ENCODE data around the gene STX1A. TPM values are rescaled to one million over a fixed set of nuclear protein-coding genes. Genes with fewer than 3 reads are reported as not detected.

The STX1A gene
- total and polyA plus RNA-seq, 2 donors from 2014 or later, result 2.2 to 7.4 TPM

DNA sequence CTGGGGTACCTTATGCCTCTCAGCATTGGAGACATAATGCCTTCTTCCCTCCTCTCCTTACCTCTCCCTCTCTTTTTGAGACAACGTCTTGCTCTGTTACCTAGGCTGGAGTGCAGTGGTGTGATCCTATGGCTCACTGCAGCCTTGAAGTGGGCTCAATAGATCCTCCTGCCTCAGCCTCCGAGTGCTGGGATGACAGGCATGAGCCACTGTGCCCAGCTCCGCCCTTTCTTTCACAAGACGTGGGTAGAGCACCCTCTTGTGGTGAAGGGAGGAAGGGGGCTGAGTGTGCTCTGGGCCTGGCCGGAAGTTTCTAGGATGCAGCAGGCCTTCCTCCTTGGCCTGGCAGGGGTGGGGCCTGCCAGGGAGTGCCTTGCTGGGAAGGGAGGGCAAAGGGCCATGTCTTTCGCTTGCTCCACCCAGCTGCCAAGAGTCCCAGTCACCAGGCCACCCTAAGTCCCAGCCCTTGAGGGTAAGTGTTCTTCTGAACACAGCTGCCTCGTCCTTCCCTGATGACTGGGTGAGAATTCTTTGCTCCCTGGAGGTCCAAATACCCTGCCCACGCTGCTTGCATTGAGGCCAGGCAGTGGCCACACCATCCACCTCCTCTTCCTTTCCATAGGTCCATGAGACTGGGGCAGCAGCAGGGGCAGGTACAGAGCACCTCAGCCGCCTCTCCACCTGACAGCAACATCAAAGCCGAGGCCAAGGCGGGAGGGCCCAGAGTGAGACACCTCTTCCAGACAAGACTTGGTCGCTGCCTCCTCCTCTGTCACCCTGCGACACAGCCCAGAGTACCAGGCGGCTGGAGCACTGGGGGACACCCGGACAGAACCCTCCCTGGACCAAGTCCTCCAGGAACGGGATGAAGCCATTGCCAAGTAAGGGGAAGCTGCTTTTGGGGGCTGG lies 15.4 kb upstream of the STX1A start:
- no peaks in the 10 kb centered on the region for H3K27me3 ChIP-seq (ENCODE audit: control insufficient read depth, insufficient read depth, low read length)
- DNase-seq (peak; percentile 55 to 90 (median 68)), FAIRE-seq (no peak)
- no peak overlapping the region for H3K9ac ChIP-seq (ENCODE audit: low read length in 3 of 3)
- TF ChIP-seq, protein P1, sequence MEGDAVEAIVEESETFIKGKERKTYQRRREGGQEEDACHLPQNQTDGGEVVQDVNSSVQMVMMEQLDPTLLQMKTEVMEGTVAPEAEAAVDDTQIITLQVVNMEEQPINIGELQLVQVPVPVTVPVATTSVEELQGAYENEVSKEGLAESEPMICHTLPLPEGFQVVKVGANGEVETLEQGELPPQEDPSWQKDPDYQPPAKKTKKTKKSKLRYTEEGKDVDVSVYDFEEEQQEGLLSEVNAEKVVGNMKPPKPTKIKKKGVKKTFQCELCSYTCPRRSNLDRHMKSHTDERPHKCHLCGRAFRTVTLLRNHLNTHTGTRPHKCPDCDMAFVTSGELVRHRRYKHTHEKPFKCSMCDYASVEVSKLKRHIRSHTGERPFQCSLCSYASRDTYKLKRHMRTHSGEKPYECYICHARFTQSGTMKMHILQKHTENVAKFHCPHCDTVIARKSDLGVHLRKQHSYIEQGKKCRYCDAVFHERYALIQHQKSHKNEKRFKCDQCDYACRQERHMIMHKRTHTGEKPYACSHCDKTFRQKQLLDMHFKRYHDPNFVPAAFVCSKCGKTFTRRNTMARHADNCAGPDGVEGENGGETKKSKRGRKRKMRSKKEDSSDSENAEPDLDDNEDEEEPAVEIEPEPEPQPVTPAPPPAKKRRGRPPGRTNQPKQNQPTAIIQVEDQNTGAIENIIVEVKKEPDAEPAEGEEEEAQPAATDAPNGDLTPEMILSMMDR (IDR thresholded peaks at IDR 0.05; ENCODE audit: borderline replicate concordance, extremely low read depth, insufficient read depth), result peak; percentile 76
- H3K4me3 ChIP-seq (ENCODE audit: low read length in 3 of 3), result peak overlapping the region in 1 of 3 donors; percentile 10
- no peaks in the 10 kb centered on the region for H3K9me3 ChIP-seq (ENCODE audit: control insufficient read depth in 2 of 3, insufficient read depth in 1 of 3, low read length in 3 of 3)
- H3K4me1 ChIP-seq (ENCODE audit: control insufficient read depth in 2 of 3, insufficient read depth in 2 of 3, low read depth in 1 of 3, low read length in 3 of 3), result peaks cover 0 to 12% (median 0%) of the 10 kb centered on the region in 3 donors
- intact Hi-C loops (cut with DNase I), result no loop called here
- peaks cover 0 to 6% (median 5%) of the 10 kb centered on the region in 3 donors for H3K36me3 ChIP-seq (ENCODE audit: control insufficient read depth in 2 of 3, insufficient read depth in 3 of 3, low read length in 3 of 3)
- peak overlapping the region; percentile 60 to 79 for H3K27ac ChIP-seq (ENCODE audit: low read depth in 2 of 2, low read length in 2 of 2)

GRCh38 chr7:73732397-73732796 lies 12.9 kb upstream of the STX1A start:
- intact Hi-C loops (cut with DNase I), result no loop called here
- H3K9me3 ChIP-seq (ENCODE audit: control insufficient read depth in 2 of 3, insufficient read depth in 1 of 3, low read length in 3 of 3), result no peaks in the 10 kb centered on the region
- TF ChIP-seq, protein P1 (IDR thresholded peaks at IDR 0.05; ENCODE audit: borderline replicate concordance, extremely low read depth, insufficient read depth), result no peak
- H3K27me3 ChIP-seq (ENCODE audit: control insufficient read depth, insufficient read depth, low read length), result no peaks in the 10 kb centered on the region
- H3K4me3 ChIP-seq (ENCODE audit: low read length in 3 of 3), result no peak overlapping the region
- H3K4me1 ChIP-seq (ENCODE audit: control insufficient read depth in 2 of 3, insufficient read depth in 2 of 3, low read depth in 1 of 3, low read length in 3 of 3), result peaks cover 0 to 7% (median 0%) of the 10 kb centered on the region in 3 donors
- H3K9ac ChIP-seq (ENCODE audit: low read length in 3 of 3), result no peak overlapping the region
- no peak overlapping the region for H3K27ac ChIP-seq (ENCODE audit: low read depth in 2 of 2, low read length in 2 of 2)
- H3K36me3 ChIP-seq (ENCODE audit: control insufficient read depth in 2 of 3, insufficient read depth in 3 of 3, low read length in 3 of 3), result peaks cover 0 to 5% (median 3%) of the 10 kb centered on the region in 3 donors
- FAIRE-seq, result no peak
- DNase-seq, result no peak

DNA sequence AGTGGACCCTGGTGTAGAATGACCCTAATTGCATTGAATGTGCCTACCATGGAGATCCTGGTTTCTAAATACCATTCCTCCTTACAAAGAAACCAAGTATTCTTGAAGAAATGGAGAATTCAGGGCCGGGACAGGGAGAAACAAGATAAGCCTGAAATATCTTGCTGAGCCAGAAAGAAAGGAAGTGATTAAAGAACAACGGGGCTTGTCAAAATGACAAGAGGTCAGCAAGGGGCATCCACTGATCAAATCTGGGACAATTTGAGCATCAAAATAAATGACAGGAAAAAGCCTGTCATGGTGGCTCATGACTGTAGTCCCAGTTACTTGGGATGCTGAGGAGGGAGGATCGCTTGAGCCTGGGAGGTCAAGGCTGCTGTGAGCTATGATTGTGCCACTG lies 11.0 kb upstream of the STX1A start:
- FAIRE-seq, result no peak
- H3K27ac ChIP-seq (ENCODE audit: low read depth in 2 of 2, low read length in 2 of 2), result no peak overlapping the region
- H3K27me3 ChIP-seq (ENCODE audit: control insufficient read depth, insufficient read depth, low read length), result no peaks in the 10 kb centered on the region
- TF ChIP-seq, protein P1 (IDR thresholded peaks at IDR 0.05; ENCODE audit: borderline replicate concordance, extremely low read depth, insufficient read depth), result no peak
- intact Hi-C loops (cut with DNase I), result no loop called here
- H3K36me3 ChIP-seq (ENCODE audit: control insufficient read depth in 2 of 3, insufficient read depth in 3 of 3, low read length in 3 of 3), result no peaks in the 10 kb centered on the region
- no peak overlapping the region for H3K4me3 ChIP-seq (ENCODE audit: low read length in 3 of 3)
- H3K9ac ChIP-seq (ENCODE audit: low read length in 3 of 3), result no peak overlapping the region
- H3K4me1 ChIP-seq (ENCODE audit: control insufficient read depth in 2 of 3, insufficient read depth in 2 of 3, low read depth in 1 of 3, low read length in 3 of 3), result peaks cover 0 to 4% (median 0%) of the 10 kb centered on the region in 3 donors
- H3K9me3 ChIP-seq (ENCODE audit: control insufficient read depth in 2 of 3, insufficient read depth in 1 of 3, low read length in 3 of 3), result peaks cover 0 to 1% (median 0%) of the 10 kb centered on the region in 3 donors
- no peak for DNase-seq

Measured in kidney (tissue), 14 donors.